ENCODE measurements around the gene TM6SF1.

The TM6SF1 gene

GRCh38 chr15:83106994-83107840, at the start of gene TM6SF1:
TM6SF1 (plus strand) TSS chr15:83107645; CDS start chr15:83107681, 36 bp downstream.
- no peak for DNase-seq (ENCODE audit: extremely low read depth, low read depth)
- TF ChIP-seq, protein P1, sequence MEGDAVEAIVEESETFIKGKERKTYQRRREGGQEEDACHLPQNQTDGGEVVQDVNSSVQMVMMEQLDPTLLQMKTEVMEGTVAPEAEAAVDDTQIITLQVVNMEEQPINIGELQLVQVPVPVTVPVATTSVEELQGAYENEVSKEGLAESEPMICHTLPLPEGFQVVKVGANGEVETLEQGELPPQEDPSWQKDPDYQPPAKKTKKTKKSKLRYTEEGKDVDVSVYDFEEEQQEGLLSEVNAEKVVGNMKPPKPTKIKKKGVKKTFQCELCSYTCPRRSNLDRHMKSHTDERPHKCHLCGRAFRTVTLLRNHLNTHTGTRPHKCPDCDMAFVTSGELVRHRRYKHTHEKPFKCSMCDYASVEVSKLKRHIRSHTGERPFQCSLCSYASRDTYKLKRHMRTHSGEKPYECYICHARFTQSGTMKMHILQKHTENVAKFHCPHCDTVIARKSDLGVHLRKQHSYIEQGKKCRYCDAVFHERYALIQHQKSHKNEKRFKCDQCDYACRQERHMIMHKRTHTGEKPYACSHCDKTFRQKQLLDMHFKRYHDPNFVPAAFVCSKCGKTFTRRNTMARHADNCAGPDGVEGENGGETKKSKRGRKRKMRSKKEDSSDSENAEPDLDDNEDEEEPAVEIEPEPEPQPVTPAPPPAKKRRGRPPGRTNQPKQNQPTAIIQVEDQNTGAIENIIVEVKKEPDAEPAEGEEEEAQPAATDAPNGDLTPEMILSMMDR (IDR thresholded peaks at IDR 0.05; ENCODE audit: low read depth, low read length): no peak

DNA sequence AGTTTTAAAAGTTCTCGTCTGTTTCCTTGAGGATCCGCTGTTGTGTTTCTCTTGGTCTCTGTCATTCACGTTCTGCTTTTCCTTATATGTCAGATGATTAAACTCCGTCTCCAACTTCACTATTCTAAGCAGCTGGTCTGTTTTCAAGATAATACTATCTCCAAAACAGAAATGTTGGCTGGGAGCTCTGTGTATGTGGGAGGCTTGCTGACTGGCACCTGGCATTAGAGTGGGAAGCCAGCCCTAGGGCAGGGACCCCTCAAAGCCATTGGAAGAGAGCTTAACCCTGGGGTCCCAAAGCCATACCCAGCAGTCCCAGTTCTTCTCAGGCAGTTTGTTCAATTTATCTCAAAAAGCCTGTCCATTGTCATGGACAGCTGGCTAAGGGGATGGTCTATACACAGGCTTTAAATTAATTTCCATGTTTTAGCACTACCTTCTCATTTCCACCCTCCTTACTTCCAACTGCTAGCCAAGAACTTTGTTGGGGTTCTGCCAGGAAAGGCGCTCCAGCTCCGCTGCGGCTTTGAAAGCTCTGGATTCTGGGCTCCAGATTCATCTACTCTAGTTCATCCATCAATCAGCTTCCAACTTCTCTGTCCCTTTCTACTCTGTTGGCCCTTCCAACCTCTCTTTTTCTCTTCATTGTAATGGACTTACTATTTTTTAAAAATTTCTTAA, 49.6 kb upstream of the TM6SF1 start:
- no peak for DNase-seq (ENCODE audit: extremely low read depth, low read depth)
- TF ChIP-seq, protein P1 (IDR thresholded peaks at IDR 0.05; ENCODE audit: low read depth, low read length): no peak

- DNase-seq (ENCODE audit: extremely low read depth, low read depth): no peak
- TF ChIP-seq, protein P1 (IDR thresholded peaks at IDR 0.05; ENCODE audit: low read depth, low read length): no peak
Observed at GRCh38 chr15:83061680-83062079, 45.8 kb upstream of the TM6SF1 start.

DNA sequence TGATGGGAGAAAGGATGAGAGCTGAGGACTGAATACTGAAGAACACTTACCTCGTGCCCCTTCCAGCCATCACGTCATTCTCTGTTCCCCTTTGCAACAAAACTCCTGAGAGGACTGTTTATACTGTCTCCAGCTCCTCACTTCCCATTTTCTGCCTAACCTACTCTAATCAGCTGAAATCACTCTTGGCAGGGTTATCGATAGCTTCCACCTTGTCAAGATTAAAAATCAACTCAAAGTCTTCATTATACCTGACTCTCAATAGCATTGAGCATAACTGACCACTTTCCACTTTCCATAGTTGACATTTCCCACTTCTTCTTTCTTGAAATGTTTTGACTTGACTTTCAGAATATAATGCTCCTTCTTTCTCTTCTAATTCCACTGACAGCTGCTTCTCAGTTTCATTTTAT, 44.7 kb upstream of the TM6SF1 start:
- TF ChIP-seq, protein P1 (IDR thresholded peaks at IDR 0.05; ENCODE audit: low read depth, low read length): no peak

GRCh38 chr15:83063551-83063950, 43.9 kb upstream of the TM6SF1 start:
- DNase-seq (ENCODE audit: extremely low read depth, low read depth): no peak
- TF ChIP-seq, protein P1 (IDR thresholded peaks at IDR 0.05; ENCODE audit: low read depth, low read length): no peak

More for the DNA sequence above, 44.7 kb upstream of the TM6SF1 start:
- DNase-seq (ENCODE audit: extremely low read depth, low read depth): no peak

DNA sequence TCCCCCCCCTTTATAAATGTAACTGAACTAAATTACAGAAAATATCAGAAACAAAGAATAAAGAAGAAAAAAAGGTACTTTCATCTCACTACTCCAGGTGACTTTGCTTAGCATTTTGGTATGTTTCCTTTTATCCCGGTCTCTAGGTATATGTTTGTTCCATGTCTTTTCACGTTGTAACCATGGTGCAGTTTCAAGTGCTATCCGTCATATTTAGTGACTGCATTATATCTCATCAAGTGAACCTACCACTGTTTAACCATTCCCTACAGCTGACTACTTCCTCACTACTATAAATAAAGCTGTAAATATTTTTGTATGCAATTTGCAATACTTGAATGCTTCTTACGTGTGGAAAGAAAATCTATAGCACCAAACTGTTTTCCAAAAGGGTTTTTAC, 42.6 kb upstream of the TM6SF1 start:
- DNase-seq (ENCODE audit: extremely low read depth, low read depth): no peak
- TF ChIP-seq, protein P1 (IDR thresholded peaks at IDR 0.05; ENCODE audit: low read depth, low read length): no peak

DNA sequence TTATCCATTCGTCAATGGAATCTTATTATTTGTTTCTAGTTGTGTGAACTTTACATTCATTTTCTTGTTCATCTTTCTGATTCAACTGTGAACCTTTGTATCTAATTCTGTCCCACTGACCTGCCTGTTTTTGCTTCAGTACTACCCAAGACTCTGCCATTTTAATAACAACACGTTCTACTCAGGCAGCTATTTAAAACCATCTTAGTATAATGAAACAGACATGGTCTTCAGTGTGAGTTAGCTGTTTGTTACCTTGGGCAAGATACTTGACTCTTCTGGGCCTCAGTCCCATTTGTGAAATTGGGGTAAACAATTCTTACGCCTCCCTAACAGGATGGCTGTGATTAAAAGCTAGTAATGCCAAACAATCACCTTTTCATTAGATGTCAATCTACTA, 42.0 kb upstream of the TM6SF1 start:
- TF ChIP-seq, protein P1 (IDR thresholded peaks at IDR 0.05; ENCODE audit: low read depth, low read length): no peak
- no peak for DNase-seq (ENCODE audit: extremely low read depth, low read depth)

Measured in AG09319 (cell line).